ENCODE measurements around the gene VAV1. TPM values are rescaled to one million over a fixed set of nuclear protein-coding genes. Genes with fewer than 3 reads are reported as not detected.

Gene VAV1
- total and polyA plus RNA-seq, 2 donors (not counting 3 experiments of a cell fraction or from before 2014, with no cell fraction given) = not detected

- Histone ChIP-seq H3K79me2 (ENCODE audit: control insufficient read depth, insufficient read depth, low read length) (no peaks in the 10 kb centered on the region), H3K4me3 (replicated peaks in 1 of 3; ENCODE audit: insufficient read depth in 1 of 3, low read depth in 1 of 3, low read length in 3 of 3) (no peak overlapping the region), H3K4me2 (ENCODE audit: insufficient read depth, low read length) (no peak overlapping the region), H3K9ac (replicated peaks; ENCODE audit: extremely low read depth, insufficient read depth, low read length) (no peak overlapping the region), H3K9me3 (replicated peaks; ENCODE audit: control insufficient read depth, insufficient read depth, low read length) (no peaks in the 10 kb centered on the region), H3K4me1 (ENCODE audit: control insufficient read depth, extremely low read depth, insufficient read depth, low read length) (no peaks in the 10 kb centered on the region), H2AFZ (ENCODE audit: low read depth, low read length) (no peak overlapping the region), H3K27me3 (ENCODE audit: control insufficient read depth in 2 of 2, insufficient read depth in 2 of 2, low read length in 2 of 2) (no peaks in the 10 kb centered on the region), H4K20me1 (replicated peaks; ENCODE audit: control insufficient read depth, extremely low read depth, insufficient read depth, low read length) (no peaks in the 10 kb centered on the region), H3K36me3 (ENCODE audit: control insufficient read depth in 2 of 2, extremely low read depth in 1 of 2, insufficient read depth in 2 of 2, low read length in 2 of 2) (no peaks in the 10 kb centered on the region), H3K27ac (ENCODE audit: insufficient read depth, low read depth, low read length) (no peak overlapping the region), H3K9me1 (replicated peaks; ENCODE audit: control insufficient read depth, extremely low read depth, insufficient read depth, low read length) (no peaks in the 10 kb centered on the region)
- TF ChIP-seq POLR2AphosphoS5 (IDR thresholded peaks at IDR 0.05; ENCODE audit: insufficient read depth, low read depth, low read length) (no peak), EZH2 (IDR thresholded peaks at IDR 0.05; ENCODE audit: borderline replicate concordance, low read depth, low read length, severe bottlenecking) (no peak), MYC (IDR thresholded peaks at IDR 0.05; ENCODE audit: low read depth, low read length) (no peak), JUN (IDR thresholded peaks at IDR 0.05; ENCODE audit: borderline replicate concordance, insufficient read depth, insufficient read length, low read depth) (no peak), GATA2 (IDR thresholded peaks at IDR 0.05; ENCODE audit: insufficient read depth, insufficient read length, low read depth, low read length) (no peak), CTCF (IDR thresholded peaks at IDR 0.05; ENCODE audit: extremely low read depth in 1 of 2, insufficient read depth in 1 of 2, low read depth in 1 of 2, low read length in 2 of 2) (no peak), MAX (IDR thresholded peaks at IDR 0.05; ENCODE audit: insufficient read depth, insufficient read length) (no peak), FOS (IDR thresholded peaks at IDR 0.05; ENCODE audit: borderline replicate concordance, insufficient read depth, low read length) (no peak), POLR2A (IDR thresholded peaks at IDR 0.05; ENCODE audit: low read depth, low read length) (no peak)
- intact Hi-C loops (cut with micrococcal nuclease) = no loop called here
- ChIA-PET POLR2A (interaction anchor here (1.1 kb wide), 1 partner anchor 12 kb away, joined by 3 read pairs; no protein-coding TSS in a partner anchor), CTCF (interaction anchor here (2.8 kb wide), 1 partner anchor 13 kb away, joined by 12 read pairs; no protein-coding TSS in a partner anchor)
- BruUV-seq (replicated peaks) = no TSS peak
- dilution Hi-C loops (cut with MboI; ENCODE audit: extremely low pct_ligation_motif_present, low sequenced_read_pairs) = no loop called here
- FAIRE-seq (no peak), DNase-seq (ENCODE audit: low read depth, low spot score) (no peak)
Observed at GRCh38 chr19:6851359-6851758, 78.9 kb downstream of the VAV1 start.
